ENCODE data around the gene EZH2.

The EZH2 gene

GRCh38 chr7:148901178-148901577 lies 17.1 kb upstream of the EZH2 start:
- DNase-seq (ENCODE audit: low read depth, low spot score) = no peak

GRCh38 chr7:148898845-148899484 lies 14.9 kb upstream of the EZH2 start:
- no peak for DNase-seq (ENCODE audit: low read depth, low spot score)

GRCh38 chr7:148894591-148894990 lies 10.5 kb upstream of the EZH2 start:
- DNase-seq (ENCODE audit: low read depth, low spot score) = no peak

GRCh38 chr7:148893071-148893470 lies 9.0 kb upstream of the EZH2 start:
- DNase-seq (ENCODE audit: low read depth, low spot score) = no peak

- no peak for DNase-seq (ENCODE audit: low read depth, low spot score)
These were observed 4.2 kb upstream of the EZH2 start for GRCh38 chr7:148888300-148888699.

- no peak for DNase-seq (ENCODE audit: low read depth, low spot score)
These were observed 2.8 kb upstream of the EZH2 start for GRCh38 chr7:148886844-148887243.

- peak; percentile 77 for DNase-seq (ENCODE audit: low read depth, low spot score)
These were observed 370 bp upstream of the EZH2 start for GRCh38 chr7:148884299-148885022.

- DNase-seq (ENCODE audit: low read depth, low spot score) = no peak
These were observed 634 bp downstream of the EZH2 start for GRCh38 chr7:148883266-148884048.

- no peak for DNase-seq (ENCODE audit: low read depth, low spot score)
These were observed 1.2 kb downstream of the EZH2 start for GRCh38 chr7:148882841-148883265.

GRCh38 chr7:148882192-148882591 lies 1.9 kb downstream of the EZH2 start:
- DNase-seq (ENCODE audit: low read depth, low spot score) = no peak

GRCh38 chr7:148878317-148878716 lies 5.8 kb downstream of the EZH2 start:
- DNase-seq (ENCODE audit: low read depth, low spot score) = no peak

- no peak for DNase-seq (ENCODE audit: low read depth, low spot score)
These were observed 6.6 kb downstream of the EZH2 start for GRCh38 chr7:148877517-148877916.

GRCh38 chr7:148872188-148872587 lies 11.9 kb downstream of the EZH2 start:
- no peak for DNase-seq (ENCODE audit: low read depth, low spot score)

- DNase-seq (ENCODE audit: low read depth, low spot score) = no peak
These were observed 12.5 kb downstream of the EZH2 start for GRCh38 chr7:148871551-148871950.

GRCh38 chr7:148871030-148871429 lies 13.1 kb downstream of the EZH2 start:
- DNase-seq (ENCODE audit: low read depth, low spot score) = no peak

GRCh38 chr7:148868378-148868674 lies 15.8 kb downstream of the EZH2 start:
- no peak for DNase-seq (ENCODE audit: low read depth, low spot score)

- no peak for DNase-seq (ENCODE audit: low read depth, low spot score)
These were observed 16.3 kb downstream of the EZH2 start for GRCh38 chr7:148867596-148868377.

GRCh38 chr7:148866362-148866761 lies 17.7 kb downstream of the EZH2 start:
- DNase-seq (ENCODE audit: low read depth, low spot score) = no peak

- no peak for DNase-seq (ENCODE audit: low read depth, low spot score)
These were observed 18.8 kb downstream of the EZH2 start for GRCh38 chr7:148865283-148865682.

GRCh38 chr7:148863324-148863723 lies 20.8 kb downstream of the EZH2 start:
- DNase-seq (ENCODE audit: low read depth, low spot score) = no peak

- no peak for DNase-seq (ENCODE audit: low read depth, low spot score)
These were observed 21.6 kb downstream of the EZH2 start for GRCh38 chr7:148862481-148862880.

GRCh38 chr7:148858489-148858888 lies 25.6 kb downstream of the EZH2 start:
- DNase-seq (ENCODE audit: low read depth, low spot score) = no peak
